Measurements from ENCODE around the gene NR3C2. TPM values are rescaled to one million over a fixed set of nuclear protein-coding genes. Genes with fewer than 3 reads are reported as not detected.

NR3C2 gene
- total RNA-seq, 1 donor from 2014 or later: 0.79 TPM

DNA sequence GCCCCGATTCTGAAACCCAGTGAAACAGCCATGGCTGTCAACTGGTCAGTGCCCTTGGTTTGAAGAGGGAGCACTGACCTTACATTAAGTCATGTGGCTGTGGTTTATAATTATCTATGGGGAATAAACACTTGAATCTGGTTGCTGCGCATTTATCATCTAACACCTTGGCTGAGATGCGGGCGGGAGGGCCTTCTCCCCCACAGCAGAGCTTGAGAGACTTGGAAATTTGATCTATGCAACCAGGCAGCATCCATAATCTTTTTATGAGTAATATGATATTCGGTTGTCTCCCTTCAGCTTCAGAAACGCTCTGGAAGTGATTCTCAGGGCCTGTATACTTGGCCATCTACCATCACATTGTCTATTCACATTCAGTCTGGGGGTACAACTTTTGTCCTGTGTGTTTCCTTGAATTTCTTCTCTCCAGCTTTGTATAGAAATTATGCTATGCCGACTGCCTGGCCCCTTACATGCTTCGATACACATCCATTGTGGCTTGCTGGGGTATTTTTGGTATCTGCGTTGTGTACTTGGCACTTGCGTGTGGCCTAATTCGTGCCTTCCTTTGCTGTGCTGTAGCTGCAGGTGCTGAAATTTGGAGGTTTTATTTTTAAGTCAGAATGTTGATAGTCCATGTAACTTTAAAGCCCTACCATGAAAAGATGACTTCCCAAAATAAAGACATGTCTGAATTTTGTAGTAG is 388.8 kb downstream of the NR3C2 start:
- Histone ChIP-seq H3K36me3 (ENCODE audit: control insufficient read depth, insufficient read depth, low read length) (no peaks in the 10 kb centered on the region), H3K27me3 (ENCODE audit: control insufficient read depth, insufficient read depth, low read length) (no peaks in the 10 kb centered on the region), H3K4me3 (ENCODE audit: low read depth, low read length) (no peak overlapping the region)
- no peak for TF ChIP-seq CTCF (IDR thresholded peaks at IDR 0.05; ENCODE audit: insufficient read depth, low read length, severe bottlenecking)
- no peak for FAIRE-seq
- no peak for DNase-seq (ENCODE audit: low read depth)

DNA sequence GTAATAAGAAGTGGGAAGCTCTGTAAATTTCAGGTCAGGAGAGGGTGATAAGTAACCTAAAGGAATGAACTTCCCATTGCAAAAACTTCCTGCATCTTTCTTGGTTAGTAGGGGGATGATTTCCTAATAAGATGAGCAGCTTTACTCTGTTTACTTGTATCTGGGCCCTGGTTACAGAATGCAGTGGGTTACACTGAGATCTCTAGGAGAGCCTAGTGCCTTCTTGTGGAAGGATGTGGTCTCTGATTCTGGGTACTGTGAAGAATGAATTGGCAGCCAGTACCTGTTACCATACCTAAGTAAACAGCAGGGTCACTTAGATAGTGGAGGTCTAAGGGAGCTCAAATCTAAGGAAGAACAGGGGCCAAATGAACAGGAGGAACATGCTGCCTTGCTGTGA is 389.8 kb downstream of the NR3C2 start:
- Histone ChIP-seq H3K4me3 (ENCODE audit: low read depth, low read length) (no peak overlapping the region), H3K36me3 (ENCODE audit: control insufficient read depth, insufficient read depth, low read length) (no peaks in the 10 kb centered on the region), H3K27me3 (ENCODE audit: control insufficient read depth, insufficient read depth, low read length) (no peaks in the 10 kb centered on the region)
- DNase-seq (ENCODE audit: low read depth) (no peak), FAIRE-seq (no peak)
- no peak for TF ChIP-seq CTCF (IDR thresholded peaks at IDR 0.05; ENCODE audit: insufficient read depth, low read length, severe bottlenecking)

GRCh38 chr4:148051403-148051802 is 390.8 kb downstream of the NR3C2 start:
- Histone ChIP-seq H3K27me3 (ENCODE audit: control insufficient read depth, insufficient read depth, low read length) (no peaks in the 10 kb centered on the region), H3K4me3 (ENCODE audit: low read depth, low read length) (no peak overlapping the region), H3K36me3 (ENCODE audit: control insufficient read depth, insufficient read depth, low read length) (no peaks in the 10 kb centered on the region)
- FAIRE-seq (no peak), DNase-seq (ENCODE audit: low read depth) (no peak)
- TF ChIP-seq CTCF (IDR thresholded peaks at IDR 0.05; ENCODE audit: insufficient read depth, low read length, severe bottlenecking): no peak

DNA sequence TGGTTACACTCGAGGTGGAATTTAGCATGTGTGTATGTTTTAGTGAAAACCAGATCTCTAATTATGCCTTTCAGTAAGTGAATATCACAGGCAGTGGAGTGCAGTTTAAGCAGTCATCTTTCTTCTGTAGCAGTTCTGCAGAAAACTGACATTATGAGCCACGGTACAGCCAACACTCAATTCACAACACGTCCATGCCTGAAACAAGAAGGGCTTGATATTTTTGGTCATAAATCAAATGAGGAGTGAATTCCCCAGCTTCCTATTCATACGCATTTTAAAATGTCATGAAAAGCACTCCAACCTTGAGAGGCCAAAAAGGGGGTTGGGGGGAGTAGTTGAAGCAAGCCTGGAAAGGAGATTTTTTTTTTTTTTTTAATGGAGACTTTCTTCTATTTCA is 393.6 kb downstream of the NR3C2 start:
- Histone ChIP-seq H3K4me3 (ENCODE audit: low read depth, low read length) (no peak overlapping the region), H3K27me3 (ENCODE audit: control insufficient read depth, insufficient read depth, low read length) (no peaks in the 10 kb centered on the region), H3K36me3 (ENCODE audit: control insufficient read depth, insufficient read depth, low read length) (no peaks in the 10 kb centered on the region)
- TF ChIP-seq CTCF (IDR thresholded peaks at IDR 0.05; ENCODE audit: insufficient read depth, low read length, severe bottlenecking): no peak
- FAIRE-seq (no peak), DNase-seq (ENCODE audit: low read depth) (no peak)

GRCh38 chr4:148044912-148045352 is 397.3 kb downstream of the NR3C2 start:
- Histone ChIP-seq H3K36me3 (ENCODE audit: control insufficient read depth, insufficient read depth, low read length) (no peaks in the 10 kb centered on the region), H3K27me3 (ENCODE audit: control insufficient read depth, insufficient read depth, low read length) (no peaks in the 10 kb centered on the region), H3K4me3 (ENCODE audit: low read depth, low read length) (no peak overlapping the region)
- FAIRE-seq (no peak), DNase-seq (ENCODE audit: low read depth) (no peak)
- no peak for TF ChIP-seq CTCF (IDR thresholded peaks at IDR 0.05; ENCODE audit: insufficient read depth, low read length, severe bottlenecking)
